Neuronal stem cell (in vitro differentiated cells): ENCODE data around the gene CRYZ.
"Not testable (repeated sequence)": the region's sequence is repeated elsewhere in the genome, so short reads cannot be mapped to it uniquely, and the experiment has no call there.

Source experiments
- DNase-seq: peaks from one replicate; pipeline ENCODE4 v3.0.0-alpha.2; 2013; ENCODE audit warnings: low spot score
- H2AFZ ChIP-seq: one replicate; pipeline ENCODE4 v1.6.1; 2013; ENCODE audit warnings: mild to moderate bottlenecking, low read length, inconsistent platforms
- H2AK5ac ChIP-seq: 2 replicates; pipeline ENCODE4 v1.6.1; 2013; ENCODE audit warnings: low read depth, mild to moderate bottlenecking, inconsistent platforms, low read length, moderate library complexity, mixed read lengths
- H2BK120ac ChIP-seq: 2 replicates; pipeline ENCODE4 v1.6.1; 2013; ENCODE audit warnings: low read depth, mild to moderate bottlenecking, inconsistent platforms, low read length, moderate library complexity, mixed read lengths
- H2BK12ac ChIP-seq: one replicate; pipeline ENCODE4 v1.6.1; 2013; ENCODE audit warnings: low read length, inconsistent platforms
- H2BK15ac ChIP-seq: 2 replicates; pipeline ENCODE4 v1.6.1; 2013; ENCODE audit warnings: mild to moderate bottlenecking, low read length, inconsistent platforms, mixed read lengths
- H2BK5ac ChIP-seq: one replicate; pipeline ENCODE4 v1.6.1; 2013; ENCODE audit warnings: inconsistent platforms, mild to moderate bottlenecking, low read length, moderate library complexity
- H3K14ac ChIP-seq: one replicate; pipeline ENCODE4 v1.6.1; 2013; ENCODE audit warnings: low read length, inconsistent platforms
- H3K18ac ChIP-seq: 2 replicates; pipeline ENCODE4 v1.6.1; 2013; ENCODE audit warnings: low read length, inconsistent platforms
- H3K23ac ChIP-seq: 2 replicates; pipeline ENCODE4 v1.6.1; 2013; ENCODE audit warnings: low read depth, mild to moderate bottlenecking, mixed read lengths, low read length, inconsistent platforms; ENCODE audit not compliant: poor library complexity
- H3K27ac ChIP-seq: replicated peaks from 3 replicates; pipeline ENCODE4 v1.5.1; 2013; ENCODE audit warnings: low read length, inconsistent platforms
- H3K27me3 ChIP-seq, 3 experiments: 2 replicates each; pipeline ENCODE4 v1.6.1; 2013; ENCODE audit warnings: low read length in 3 of 3, mild to moderate bottlenecking in 2 of 3, inconsistent platforms in 1 of 3, low read depth in 1 of 3, mixed read lengths in 1 of 3, moderate library complexity in 1 of 3; ENCODE audit not compliant: control insufficient read depth in 3 of 3, insufficient read depth in 3 of 3
- H3K36me3 ChIP-seq, 2 donors: replicated peaks in 1 of 2; 2 replicates each; pipeline ENCODE4 v1.6.1; 2013; ENCODE audit warnings: low read length in 2 of 2; ENCODE audit not compliant: control insufficient read depth in 2 of 2, insufficient read depth in 2 of 2
- H3K4ac ChIP-seq: 2 replicates; pipeline ENCODE4 v1.6.1; 2013; ENCODE audit warnings: inconsistent platforms, mild to moderate bottlenecking, low read length, moderate library complexity
- H3K4me1 ChIP-seq, 2 donors: 1 replicate in 1 of 2; 2 replicates in 1 of 2; pipeline ENCODE4 v1.6.1; 2013; ENCODE audit warnings: low read length in 2 of 2, low read depth in 1 of 2; ENCODE audit not compliant: control insufficient read depth in 2 of 2, insufficient read depth in 1 of 2
- H3K4me2 ChIP-seq: one replicate; pipeline ENCODE4 v1.6.1; 2013; ENCODE audit warnings: mild to moderate bottlenecking, low read length, inconsistent platforms; ENCODE audit not compliant: insufficient read depth, poor library complexity, severe bottlenecking
- H3K4me3 ChIP-seq, 2 donors: 2 replicates each; pipeline ENCODE4 v1.5.1; 2013; ENCODE audit warnings: low read length in 2 of 2, mild to moderate bottlenecking in 2 of 2, inconsistent platforms in 1 of 2, moderate library complexity in 1 of 2
- H3K79me1 ChIP-seq: one replicate; pipeline ENCODE4 v1.6.1; 2013; ENCODE audit warnings: low read depth, mild to moderate bottlenecking, inconsistent platforms, low read length, moderate library complexity
- H3K9ac ChIP-seq: one replicate; pipeline ENCODE4 v1.6.1; 2013; ENCODE audit warnings: mild to moderate bottlenecking, low read depth, low read length, inconsistent platforms; ENCODE audit not compliant: poor library complexity
- H3K9me3 ChIP-seq, 2 donors: replicated peaks in 1 of 2; 2 replicates each; pipeline versions ENCODE3 to v1.6.1; 2013; ENCODE audit warnings: low read length in 2 of 2, mild to moderate bottlenecking in 2 of 2, inconsistent platforms in 1 of 2, low read depth in 1 of 2, mixed read lengths in 1 of 2, moderate library complexity in 1 of 2; ENCODE audit not compliant: control insufficient read depth in 2 of 2, insufficient read depth in 1 of 2
- H4K8ac ChIP-seq: one replicate; pipeline ENCODE4 v1.6.1; 2013; ENCODE audit warnings: low read depth, mild to moderate bottlenecking, inconsistent platforms, low read length, moderate library complexity
- H4K91ac ChIP-seq: one replicate; pipeline ENCODE4 v1.6.1; 2013; ENCODE audit warnings: low read length, low read depth, mild to moderate bottlenecking, inconsistent platforms; ENCODE audit not compliant: poor library complexity
- WGBS, 2 donors: extraction: QIAGEN DNeasy Blood & Tissue Kit; methylation state at CpG; one replicate each; pipeline ENCODE4 v1.1.7; 2013; ENCODE audit warnings: missing lambda C conversion rate in 2 of 2, mixed read lengths in 1 of 2; ENCODE audit not compliant: insufficient read length in 2 of 2, insufficient replicate concordance in 1 of 2; ENCODE audit errors: extremely low coverage in 2 of 2; 5-methylcytosine and 5-hydroxymethylcytosine counted together

CRYZ gene

GRCh38 chr1:74674278-74675048 is 58.4 kb downstream of the CRYZ start:
- Histone ChIP-seq H4K8ac (no peak overlapping the region), H2BK12ac (no peak overlapping the region), H2AK5ac (no peak overlapping the region), H3K27me3 (no peaks in the 10 kb centered on the region), H3K79me1 (no peaks in the 10 kb centered on the region), H3K9me3 (no peaks in the 10 kb centered on the region), H2BK15ac (no peak overlapping the region), H3K27ac (no peak overlapping the region), H3K9ac (no peak overlapping the region), H3K14ac (no peak overlapping the region), H3K4ac (no peak overlapping the region), H2BK5ac (no peak overlapping the region), H2AFZ (peak overlapping the region; percentile 80), H3K36me3 (no peaks in the 10 kb centered on the region), H3K4me2 (no peak overlapping the region), H3K4me1 (peaks cover 0 to 3% of the 10 kb centered on the region in 2 donors), H3K18ac (no peak overlapping the region), H3K4me3 (no peak overlapping the region), H3K23ac (no peak overlapping the region), H4K91ac (no peak overlapping the region), H2BK120ac (no peak overlapping the region)
- no CpG with 5 or more reads among the region's 6 CpGs for WGBS, 2 donors
- DNase-seq: no peak

GRCh38 chr1:74673351-74674111 is 59.3 kb downstream of the CRYZ start, which contains the start of gene ERICH3:
ERICH3 (minus strand) TSS chr1:74673792; CDS start chr1:74673519, 273 bp downstream.
- no peaks in the 10 kb centered on the region for H3K9me3 ChIP-seq
- no peak within 1 kb of the TSS for H3K27ac ChIP-seq
- H2AFZ ChIP-seq: peak within 1 kb of the TSS; percentile 80
- H3K4me3 ChIP-seq: peak within 1 kb of the TSS in 1 of 2 donors; percentile 78
- H3K4me1 ChIP-seq: peaks cover 0 to 3% of the 10 kb centered on the region in 2 donors
- WGBS, 2 donors: no CpG with 5 or more reads among the region's 44 CpGs
- no peak within 1 kb of the TSS for H3K4ac ChIP-seq
- H2BK15ac ChIP-seq: peak within 1 kb of the TSS; percentile 26
- no peak within 1 kb of the TSS for H3K14ac ChIP-seq
- H2BK5ac ChIP-seq: no peak within 1 kb of the TSS
- no peaks in the 10 kb centered on the region for H3K36me3 ChIP-seq
- H3K79me1 ChIP-seq: no peaks in the 10 kb centered on the region
- peak within 1 kb of the TSS; percentile 66 for H3K4me2 ChIP-seq
- peak within 1 kb of the TSS; percentile 14 for H2BK12ac ChIP-seq
- H3K18ac ChIP-seq: peak within 1 kb of the TSS; percentile 84
- no peak within 1 kb of the TSS for H4K91ac ChIP-seq
- H2BK120ac ChIP-seq: no peak within 1 kb of the TSS
- no peak within 1 kb of the TSS for H4K8ac ChIP-seq
- DNase-seq: no peak
- H3K23ac ChIP-seq: no peak within 1 kb of the TSS
- H3K27me3 ChIP-seq: no peaks in the 10 kb centered on the region
- no peak within 1 kb of the TSS for H2AK5ac ChIP-seq
- H3K9ac ChIP-seq: peak within 1 kb of the TSS; percentile 27

GRCh38 chr1:74670866-74671265 is 62.0 kb downstream of the CRYZ start:
- not testable (repeated sequence) for H3K14ac ChIP-seq, H3K4ac ChIP-seq, H2BK15ac ChIP-seq, H2BK120ac ChIP-seq, H3K27ac ChIP-seq, H3K4me3 ChIP-seq, H2BK5ac ChIP-seq, H3K36me3 ChIP-seq, H3K4me1 ChIP-seq, H4K8ac ChIP-seq, H4K91ac ChIP-seq, H2BK12ac ChIP-seq, H3K27me3 ChIP-seq, H2AFZ ChIP-seq, DNase-seq, H3K23ac ChIP-seq, H3K18ac ChIP-seq, H3K4me2 ChIP-seq, H3K9ac ChIP-seq, H3K9me3 ChIP-seq, H2AK5ac ChIP-seq, H3K79me1 ChIP-seq
- WGBS, 2 donors: no CpG with 5 or more reads among the region's 3 CpGs
